HS-5 (cell line): ENCODE data around the gene BCORL1.
A peak's percentile ranks its signal among the peaks of the same experiment; 100 is the strongest.

Experiments
- DNase-seq: peaks from one replicate; pipeline ENCODE4 v3.0.0-alpha.2; 2012; ENCODE audit warnings: low read depth

BCORL1 gene

DNA sequence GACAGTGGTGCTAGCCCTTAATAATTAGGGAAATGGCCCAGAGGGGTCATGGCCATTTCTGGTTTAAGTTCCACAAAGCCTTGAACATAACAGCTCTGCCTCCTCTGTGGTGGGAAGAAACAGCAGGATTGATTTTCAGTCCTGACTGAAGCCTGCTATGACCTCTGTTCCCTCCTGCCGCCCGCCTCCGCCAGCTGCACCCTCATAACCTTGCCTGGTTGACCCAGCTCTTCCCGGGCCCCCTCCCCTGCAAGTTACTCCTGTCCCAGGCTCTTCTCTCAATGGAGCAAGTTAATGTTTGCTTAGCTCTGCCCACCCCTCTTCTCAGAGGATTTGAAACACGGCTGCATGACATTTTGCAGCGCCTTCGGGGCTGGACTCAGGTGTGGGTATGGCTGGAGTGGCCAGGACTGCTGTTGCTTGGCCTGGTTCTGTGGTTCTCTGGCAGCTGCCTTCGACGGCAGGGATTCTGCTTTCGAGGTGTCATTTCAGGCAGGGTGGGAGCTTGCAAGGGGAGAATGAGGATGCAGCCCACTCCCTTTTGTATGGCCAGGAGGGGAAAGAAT lies 27.3 kb downstream of the BCORL1 start:
- no peak for DNase-seq

GRCh38 chrX:130012683-130013082 lies 30.2 kb downstream of the BCORL1 start:
- DNase-seq: no peak

- no peak for DNase-seq
Observed at GRCh38 chrX:130013661-130014060, 31.2 kb downstream of the BCORL1 start.

DNA sequence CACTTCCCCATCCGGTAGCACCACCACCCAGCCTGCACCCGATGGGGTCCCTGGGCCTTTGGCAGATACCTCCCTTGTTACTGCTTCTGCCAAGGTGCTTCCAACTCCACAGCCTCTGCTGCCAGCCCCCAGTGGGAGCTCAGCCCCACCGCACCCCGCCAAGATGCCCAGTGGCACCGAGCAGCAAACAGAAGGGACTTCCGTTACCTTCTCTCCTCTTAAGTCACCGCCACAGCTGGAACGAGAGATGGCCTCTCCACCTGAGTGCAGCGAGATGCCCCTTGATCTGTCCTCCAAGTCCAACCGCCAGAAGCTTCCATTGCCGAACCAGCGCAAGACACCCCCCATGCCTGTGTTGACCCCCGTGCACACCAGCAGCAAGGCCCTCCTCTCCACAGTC lies 31.9 kb downstream of the BCORL1 start:
- no peak for DNase-seq

DNA sequence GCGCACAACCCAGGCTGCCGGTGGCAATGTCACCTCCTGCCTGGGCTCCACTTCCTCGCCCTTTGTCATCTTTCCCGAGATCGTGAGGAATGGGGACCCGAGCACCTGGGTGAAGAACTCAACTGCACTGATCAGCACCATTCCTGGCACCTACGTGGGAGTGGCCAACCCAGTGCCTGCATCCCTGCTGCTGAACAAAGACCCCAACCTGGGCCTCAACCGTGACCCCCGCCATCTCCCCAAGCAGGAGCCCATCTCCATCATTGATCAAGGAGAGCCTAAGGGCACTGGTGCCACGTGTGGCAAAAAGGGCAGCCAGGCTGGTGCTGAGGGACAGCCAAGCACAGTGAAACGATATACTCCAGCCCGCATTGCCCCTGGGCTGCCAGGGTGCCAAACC lies 32.3 kb downstream of the BCORL1 start:
- no peak for DNase-seq

DNA sequence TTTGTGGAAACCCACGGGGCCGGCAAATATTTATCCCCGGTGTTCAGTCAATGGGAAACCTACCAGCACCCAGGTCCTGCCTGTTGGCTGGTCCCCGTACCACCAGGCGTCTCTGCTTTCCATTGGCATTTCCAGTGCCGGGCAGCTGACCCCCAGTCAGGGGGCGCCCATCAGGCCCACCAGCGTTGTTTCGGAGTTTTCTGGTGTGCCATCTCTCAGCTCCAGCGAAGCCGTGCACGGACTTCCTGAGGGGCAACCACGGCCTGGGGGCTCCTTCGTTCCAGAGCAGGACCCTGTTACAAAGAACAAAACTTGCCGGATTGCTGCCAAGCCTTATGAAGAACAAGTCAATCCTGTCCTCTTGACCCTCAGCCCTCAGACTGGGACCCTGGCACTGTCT lies 32.7 kb downstream of the BCORL1 start:
- no peak for DNase-seq

GRCh38 chrX:130018143-130018542 lies 35.7 kb downstream of the BCORL1 start:
- no peak for DNase-seq

DNA sequence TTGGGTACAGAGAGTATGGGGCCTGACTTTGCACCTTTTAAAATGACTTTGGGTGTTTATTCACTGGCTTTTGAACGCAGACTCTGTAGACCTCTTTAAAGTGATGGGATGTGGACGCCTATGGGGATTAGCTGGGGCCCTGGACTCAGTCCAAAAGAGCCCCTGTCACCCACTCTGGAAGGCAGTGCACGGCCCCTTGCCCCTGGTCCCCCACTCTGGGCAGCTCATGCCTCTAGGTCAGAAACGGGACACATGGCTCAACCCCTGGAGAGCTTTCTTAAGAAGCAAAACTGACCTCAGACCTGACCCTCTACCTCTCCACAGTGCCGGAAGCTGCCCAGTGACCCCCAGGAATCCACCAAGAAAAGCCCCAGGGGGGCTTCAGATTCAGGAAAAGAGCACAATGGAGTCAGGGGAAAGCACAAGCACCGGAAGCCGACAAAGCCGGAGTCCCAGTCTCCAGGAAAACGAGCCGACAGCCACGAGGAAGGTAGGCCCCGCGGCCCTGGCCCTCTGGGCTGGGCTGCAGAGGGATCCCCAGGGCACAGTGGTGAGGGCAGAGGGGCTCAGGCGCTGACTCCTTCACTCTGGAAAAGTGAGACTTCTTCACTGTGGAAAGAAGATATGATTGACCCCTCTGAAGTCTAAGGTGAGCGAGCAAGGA lies 38.4 kb downstream of the BCORL1 start:
- no peak for DNase-seq

DNA sequence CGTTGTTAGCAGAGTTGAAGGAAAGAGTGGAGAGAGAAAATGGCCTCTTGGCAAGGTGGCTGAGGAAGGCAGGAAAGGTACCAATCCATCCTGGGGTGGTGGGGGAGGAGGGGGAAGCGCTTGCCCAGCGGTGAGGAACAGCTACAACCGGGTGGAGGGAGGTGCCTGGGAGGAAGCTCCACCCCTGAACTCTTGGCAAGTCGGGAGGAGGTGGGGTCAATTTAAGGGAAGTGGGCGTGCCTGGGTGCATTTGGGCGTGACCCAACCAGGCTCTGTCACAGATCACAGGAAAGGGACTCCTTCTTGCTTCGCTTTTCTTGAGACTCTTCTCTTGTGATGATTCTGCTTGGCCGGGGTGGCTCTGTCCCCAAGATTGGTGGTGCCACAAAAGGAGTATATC lies 41.7 kb downstream of the BCORL1 start:
- no peak for DNase-seq

GRCh38 chrX:130025256-130025655 lies 42.8 kb downstream of the BCORL1 start:
- DNase-seq: no peak

DNA sequence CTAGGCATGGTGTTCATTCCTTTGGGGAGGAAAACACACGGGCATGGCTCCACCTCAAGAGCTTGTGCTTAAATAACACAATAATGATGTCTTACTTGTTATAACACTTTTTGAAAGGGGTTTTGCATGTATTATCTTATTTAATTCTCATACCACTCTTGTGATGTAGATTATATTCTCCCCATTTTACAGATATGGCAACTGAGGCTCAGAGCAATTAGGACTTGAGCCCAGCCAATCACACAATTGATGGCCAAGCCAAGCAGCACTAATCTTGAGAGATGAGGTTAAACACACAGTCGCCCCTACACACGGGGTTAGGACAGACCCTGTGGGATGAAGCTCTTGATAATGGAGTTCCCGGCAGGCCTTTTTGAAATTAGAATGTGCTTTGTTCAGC lies 45.1 kb downstream of the BCORL1 start:
- no peak for DNase-seq

DNA sequence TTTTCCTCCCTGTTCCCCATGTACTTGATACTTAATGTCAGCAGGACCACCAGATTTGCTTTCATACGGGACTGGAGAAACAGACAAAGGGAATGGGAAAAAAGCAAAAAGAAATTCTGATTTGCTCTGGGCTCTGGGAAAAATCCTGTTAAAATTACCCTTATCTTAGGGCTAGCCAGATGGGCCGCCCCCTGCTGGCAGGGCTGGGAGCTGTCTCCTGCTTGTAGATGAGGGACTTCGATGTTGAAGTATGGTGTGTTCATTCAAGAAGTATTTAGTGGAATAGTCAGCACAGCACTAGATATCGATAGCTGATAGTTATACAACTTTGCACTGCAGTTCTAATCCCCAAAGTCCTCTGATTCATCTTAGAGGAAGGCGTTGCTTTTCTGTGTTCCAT lies 45.8 kb downstream of the BCORL1 start:
- DNase-seq: peak; percentile 13

GRCh38 chrX:130030826-130031225 lies 48.4 kb downstream of the BCORL1 start:
- DNase-seq: no peak

DNA sequence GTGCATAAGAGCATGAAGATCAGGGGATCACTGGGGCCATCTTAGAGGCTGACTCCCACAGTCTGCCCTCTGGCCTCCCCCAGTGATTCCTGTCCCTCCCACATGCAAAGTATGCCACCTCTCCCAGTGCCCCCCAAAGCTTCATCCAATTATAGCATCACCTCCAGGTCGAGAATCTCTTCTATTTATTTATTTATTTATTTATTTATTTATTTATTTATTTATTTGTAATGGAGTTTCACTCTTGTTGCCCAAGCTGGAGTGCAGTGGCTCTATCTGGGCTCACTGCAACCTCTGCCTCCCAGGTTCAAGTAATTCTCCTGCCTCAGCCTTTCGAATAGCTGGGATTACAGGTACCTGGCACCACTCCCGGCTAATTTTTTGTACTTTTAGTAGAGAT lies 50.1 kb downstream of the BCORL1 start:
- no peak for DNase-seq

DNA sequence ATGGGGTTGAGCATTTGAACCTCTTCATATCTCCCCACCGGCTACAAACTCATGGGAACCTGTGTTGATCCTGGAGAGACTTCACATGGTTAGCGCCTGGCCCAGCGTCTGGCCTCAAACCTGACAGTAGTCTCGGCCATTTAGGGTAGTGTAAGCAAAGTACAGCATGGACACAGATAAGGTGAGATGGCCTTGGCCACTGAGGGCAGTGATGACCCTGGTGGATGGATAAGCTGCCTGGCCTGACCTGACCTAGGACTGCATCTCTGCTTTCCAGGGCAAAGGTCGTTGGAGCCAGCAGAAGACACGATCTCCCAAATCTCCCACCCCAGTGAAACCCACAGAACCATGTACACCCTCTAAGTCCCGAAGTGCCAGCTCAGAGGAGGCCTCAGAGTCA lies 51.7 kb downstream of the BCORL1 start:
- DNase-seq: no peak

DNA sequence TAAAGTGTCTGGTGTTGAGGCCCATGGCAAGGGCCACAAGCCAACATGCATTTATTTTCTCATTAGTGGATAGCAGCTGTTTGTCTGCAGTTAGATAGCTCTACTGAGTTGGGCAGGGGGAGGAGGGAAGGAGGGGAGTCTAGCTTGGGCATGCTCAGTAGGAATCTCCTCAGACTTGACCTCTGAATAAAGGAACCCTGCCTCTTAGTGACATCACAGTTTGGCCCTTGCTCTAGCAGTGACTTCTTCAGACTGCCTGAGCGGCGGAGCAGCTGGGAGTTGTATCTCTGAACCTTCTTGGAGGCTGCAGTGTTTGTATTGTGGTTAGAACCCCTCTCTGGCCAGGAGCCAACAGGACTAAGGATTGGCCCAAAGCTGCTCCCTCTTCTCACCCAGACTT lies 57.4 kb downstream of the BCORL1 start:
- DNase-seq: no peak

DNA sequence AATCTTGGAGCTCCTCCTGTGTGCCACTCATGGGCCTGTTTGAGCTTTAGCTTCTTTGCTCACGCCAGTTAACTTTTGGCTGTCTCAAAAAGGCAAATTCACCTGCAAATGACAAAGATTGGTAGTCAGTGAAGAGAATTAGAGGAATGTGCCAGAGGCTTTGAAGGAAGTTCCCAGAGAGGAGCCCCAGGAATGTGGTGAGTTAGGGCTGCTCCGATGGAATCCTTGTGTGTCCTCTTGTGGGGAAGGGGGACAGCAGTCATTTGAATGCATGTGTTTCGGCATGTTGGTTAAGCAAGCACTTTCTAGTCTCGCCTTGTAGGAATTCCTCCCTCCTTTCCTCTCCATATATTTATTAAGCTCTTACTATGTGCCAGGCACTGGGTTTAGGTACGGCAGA lies 65.0 kb downstream of the BCORL1 start:
- no peak for DNase-seq

GRCh38 chrX:130048686-130049222 lies 66.3 kb downstream of the BCORL1 start:
- no peak for DNase-seq

DNA sequence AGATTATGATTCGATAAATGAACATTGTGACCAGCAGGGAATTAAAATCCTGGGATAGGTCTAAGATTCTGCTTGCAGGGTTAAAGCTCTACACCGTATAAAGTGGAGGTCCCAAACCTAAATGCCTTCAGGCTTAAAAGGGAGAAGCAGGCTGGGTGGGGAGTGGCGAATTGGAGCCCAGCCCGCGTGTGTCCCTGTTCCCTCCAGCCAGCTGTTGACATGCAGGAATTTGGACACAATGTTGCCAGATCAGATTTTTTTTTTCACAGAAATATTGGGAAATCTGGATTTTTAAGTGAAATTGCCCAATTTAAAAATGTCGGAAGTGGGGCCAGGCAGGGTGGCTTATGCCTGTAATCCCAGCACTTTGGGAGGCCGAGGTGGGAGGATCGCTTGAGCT lies 67.4 kb downstream of the BCORL1 start:
- no peak for DNase-seq

DNA sequence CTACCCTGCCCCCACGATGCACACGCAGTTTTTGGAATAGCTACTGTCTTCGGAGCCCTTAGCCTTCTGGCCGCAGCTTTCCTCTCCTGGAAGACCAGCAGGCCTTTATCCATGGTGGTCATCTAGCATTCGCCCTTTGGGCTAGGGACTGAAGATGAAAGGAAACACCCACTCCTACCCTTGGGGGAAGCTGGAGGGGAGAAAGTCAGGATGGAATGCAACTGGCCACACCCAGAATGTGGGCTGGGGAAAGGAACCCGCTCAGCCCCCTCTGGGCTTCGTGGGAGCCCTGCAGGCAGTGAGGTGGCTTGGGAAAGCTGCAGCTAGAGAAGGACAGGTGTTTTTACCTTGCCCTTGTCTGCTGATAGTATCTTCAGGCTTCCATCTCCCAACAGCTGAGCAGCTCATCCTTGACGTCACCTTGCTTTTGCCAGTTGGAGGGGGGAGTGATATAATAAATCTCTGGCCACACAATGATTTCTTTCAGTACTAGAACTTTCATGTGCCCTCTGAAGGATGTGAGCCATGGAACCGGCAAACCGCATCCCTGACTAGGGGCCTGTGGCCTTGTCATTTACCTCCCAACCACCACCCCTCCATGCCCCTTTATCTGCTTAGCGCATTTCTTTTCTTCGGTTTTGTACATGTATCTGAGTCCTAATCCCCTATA lies 68.9 kb downstream of the BCORL1 start:
- DNase-seq: no peak

DNA sequence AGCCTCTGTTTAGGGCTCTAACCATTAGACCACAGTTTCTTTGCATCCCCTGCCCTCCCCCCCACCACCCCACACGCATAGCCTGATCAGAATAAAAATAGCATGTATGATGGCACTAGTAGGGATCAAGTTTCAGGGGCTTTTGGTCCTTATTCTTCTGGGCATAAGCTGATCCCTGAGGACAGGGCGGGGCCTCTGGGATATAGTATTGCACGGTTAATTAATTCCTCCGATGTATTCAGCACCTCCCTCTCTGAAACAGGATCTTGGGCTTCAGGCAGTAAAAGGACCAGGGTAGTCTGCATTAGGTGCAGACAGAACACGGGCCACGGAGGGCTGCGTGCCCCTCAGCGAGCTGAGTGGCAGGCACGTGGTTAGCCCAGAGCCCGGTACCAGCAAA lies 70.8 kb downstream of the BCORL1 start:
- DNase-seq: no peak

DNA sequence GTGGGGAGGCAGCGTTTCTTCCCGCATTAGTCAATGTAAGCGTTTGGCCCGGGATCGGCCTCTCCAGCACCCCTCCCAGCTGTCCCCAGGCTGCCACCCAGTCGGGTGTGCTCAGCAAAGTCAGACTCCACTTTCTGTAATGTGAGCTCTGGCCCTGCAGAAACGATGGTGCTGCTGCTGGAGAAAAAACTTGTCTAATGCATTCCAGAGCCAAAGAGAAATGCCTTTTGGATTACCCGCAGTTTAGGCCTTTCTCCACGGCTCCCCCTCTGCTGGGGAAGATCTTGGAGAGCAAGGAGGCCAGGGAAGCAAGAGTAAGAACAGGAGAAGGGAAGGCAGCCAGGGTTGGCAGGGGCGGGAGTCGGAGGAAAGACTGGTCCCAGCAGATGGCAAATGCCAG lies 72.7 kb downstream of the BCORL1 start:
- no peak for DNase-seq

GRCh38 chrX:130055899-130056298 lies 73.5 kb downstream of the BCORL1 start:
- DNase-seq: no peak

- DNase-seq: no peak
Observed at GRCh38 chrX:130057209-130057608, 74.8 kb downstream of the BCORL1 start.
